Measurements from ENCODE around the gene PLA2G4D.

Gene PLA2G4D

DNA sequence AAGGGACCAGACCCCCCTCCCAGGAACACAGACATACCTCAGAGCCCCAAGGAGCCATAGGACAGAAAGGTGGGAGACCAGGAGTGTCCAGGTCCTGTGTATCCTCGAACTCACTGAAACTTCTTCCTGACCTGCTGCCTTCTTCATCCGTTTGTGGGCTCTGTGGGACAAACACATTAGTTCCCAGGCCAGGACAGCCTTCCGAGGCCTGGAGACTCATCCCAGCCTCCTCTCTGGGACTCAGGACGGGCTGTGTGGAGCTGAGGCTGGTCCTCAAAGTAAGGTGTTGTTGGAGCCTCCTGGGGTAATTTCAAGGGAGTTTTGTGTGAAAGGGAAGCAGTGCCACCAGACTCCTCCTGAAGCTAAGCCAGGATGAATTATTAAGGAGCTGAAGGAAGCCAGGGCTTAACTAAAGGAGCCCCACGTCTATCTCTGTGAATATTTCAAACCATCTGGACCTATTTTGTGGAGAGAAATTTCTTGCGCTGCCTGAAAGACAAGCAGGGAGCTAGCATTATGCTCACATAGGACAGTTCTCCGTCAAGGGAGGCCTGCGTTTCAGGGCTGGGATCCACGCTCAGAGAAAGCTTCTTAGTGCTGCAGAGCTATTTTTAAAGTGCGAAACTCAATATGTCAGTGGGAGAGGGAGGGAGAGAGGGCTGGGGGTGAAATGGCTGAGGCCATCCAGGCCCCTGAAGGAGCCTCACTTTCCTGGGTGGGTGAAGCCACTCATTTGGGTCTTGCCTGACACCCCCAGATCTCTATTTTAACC is 43.7 kb downstream of the PLA2G4D start:
- DNase-seq (ENCODE audit: low spot score) = no peak

DNA sequence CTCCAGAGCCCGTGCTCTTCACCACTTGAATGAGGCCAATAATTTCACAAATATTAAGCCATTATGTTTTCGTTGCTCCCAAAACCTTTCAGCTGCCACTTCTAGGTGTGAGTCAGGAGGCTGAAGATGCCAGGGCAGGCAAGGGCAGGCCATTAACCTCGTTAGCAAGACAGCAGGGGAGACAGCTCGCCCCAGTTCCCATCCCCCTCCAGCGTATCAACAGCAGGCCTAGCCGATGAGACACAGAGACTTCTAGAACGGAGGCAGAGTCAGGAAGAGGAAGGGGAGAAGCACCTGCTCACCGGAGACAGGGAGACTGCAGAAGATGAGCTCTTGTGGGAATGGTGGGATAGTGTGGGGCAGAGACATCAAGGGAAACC is 45.6 kb downstream of the PLA2G4D start:
- DNase-seq (ENCODE audit: low spot score) = no peak

DNA sequence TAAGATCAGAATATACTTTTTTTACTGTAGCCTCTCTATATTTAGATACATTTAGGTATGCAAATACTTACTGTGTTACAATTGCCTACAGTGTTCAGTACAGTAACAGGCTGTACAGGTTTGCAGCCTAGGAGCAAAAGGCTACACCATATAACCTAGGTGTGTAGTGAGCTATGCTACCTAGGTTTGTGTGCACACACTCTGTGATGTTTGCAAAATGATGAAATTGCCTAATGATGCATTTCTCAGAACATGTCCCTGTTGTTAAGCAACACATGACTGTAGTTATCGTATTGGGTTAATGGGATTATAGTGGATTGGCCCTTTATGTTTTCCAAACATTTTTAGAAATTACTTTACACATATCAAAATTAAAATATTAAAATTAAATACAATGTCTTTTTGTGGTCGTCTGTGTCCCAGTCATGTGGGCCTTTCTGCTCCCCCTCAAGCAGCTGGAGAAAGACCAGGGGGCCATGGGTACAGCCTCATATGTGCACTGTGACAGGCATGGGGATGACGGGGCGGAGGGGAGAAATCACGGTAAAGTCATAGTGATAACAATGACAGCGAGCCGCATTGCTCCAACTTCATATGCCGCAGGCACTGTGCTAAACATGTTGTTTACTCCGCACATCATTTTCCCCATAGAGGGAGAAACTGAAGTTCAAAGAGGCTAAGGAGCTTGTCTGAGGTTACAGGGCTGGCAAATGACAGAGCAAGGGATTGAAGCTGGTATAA is 46.1 kb downstream of the PLA2G4D start:
- no peak for DNase-seq (ENCODE audit: low spot score)

DNA sequence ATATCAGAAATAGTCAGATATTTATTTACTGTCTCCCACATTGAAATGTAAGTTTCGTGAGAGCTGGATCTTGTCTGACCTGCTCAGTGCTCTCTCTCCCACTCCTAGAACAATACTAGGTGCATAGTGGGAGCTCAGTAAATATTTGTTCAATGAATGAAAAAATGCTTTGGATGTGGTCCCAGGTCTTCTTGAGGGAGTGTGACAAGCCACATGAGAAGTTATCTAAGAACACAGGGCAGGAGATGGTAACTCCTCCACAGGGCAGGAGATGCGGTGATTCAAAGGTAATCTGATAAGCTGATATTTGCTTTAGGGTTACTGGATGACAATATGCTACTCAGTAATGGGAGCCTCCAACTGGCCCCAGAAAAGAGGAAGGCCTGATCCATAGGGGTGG is 47.8 kb downstream of the PLA2G4D start:
- no peak for DNase-seq (ENCODE audit: low spot score)

DNA sequence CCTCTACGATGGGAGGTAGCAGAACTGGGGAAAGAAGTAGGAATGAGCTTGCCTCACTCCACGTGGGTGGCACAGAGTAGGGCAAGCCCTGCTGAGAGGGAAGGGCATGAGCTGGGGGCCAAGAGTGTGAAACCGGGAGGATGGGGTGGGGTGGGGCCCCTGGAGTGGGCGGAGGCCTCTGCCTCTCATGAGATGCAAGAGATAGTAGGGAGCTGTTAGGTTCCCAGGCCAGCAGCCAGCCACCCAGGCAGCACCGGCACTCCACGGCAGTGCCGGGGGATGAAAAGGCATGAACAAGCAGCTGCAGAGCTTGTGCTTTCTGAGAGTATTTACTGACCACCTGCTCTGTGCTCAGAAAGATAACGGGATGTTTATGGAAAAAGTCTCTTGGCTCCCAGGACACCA is 49.1 kb downstream of the PLA2G4D start:
- DNase-seq (ENCODE audit: low spot score) = no peak

DNA sequence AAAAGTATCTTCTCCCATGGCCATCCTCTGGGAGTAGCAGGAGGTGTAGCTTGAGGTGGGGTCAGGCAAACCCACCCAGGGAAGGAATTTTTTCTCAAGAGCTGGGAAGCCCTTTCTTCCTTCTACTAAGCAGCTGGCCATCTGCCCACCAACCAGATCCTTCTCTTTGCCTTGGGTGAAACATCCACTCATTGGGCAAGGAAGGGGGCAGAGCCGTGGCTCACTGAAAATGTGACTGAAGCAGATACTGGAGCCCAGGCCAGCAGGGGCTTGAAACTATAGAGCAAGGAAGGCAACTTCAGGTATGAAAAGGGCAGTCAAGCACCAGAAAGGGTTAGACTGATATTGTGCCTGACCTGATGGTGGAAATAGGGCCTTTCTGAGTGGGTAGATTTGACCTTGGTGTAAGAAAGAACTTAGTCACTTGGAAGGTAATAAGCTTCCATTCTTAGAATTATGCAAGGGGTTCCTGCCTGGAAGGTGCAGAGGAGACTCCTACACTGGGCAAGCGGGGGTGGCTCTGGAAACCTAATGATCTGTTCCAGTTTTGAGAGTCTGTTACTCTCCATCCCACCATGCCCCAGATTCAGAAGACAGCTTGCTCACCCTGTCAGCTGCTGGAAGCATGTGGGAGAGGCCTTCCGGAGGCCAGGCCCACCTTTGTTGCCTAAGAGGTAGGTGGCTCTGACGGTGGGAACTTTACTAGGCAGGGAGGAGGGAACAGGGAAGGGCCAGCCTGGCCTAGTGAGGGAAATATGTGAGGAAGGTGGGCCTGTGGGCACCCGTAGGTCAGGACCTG is 51.6 kb downstream of the PLA2G4D start:
- no peak for DNase-seq (ENCODE audit: low spot score)

DNA sequence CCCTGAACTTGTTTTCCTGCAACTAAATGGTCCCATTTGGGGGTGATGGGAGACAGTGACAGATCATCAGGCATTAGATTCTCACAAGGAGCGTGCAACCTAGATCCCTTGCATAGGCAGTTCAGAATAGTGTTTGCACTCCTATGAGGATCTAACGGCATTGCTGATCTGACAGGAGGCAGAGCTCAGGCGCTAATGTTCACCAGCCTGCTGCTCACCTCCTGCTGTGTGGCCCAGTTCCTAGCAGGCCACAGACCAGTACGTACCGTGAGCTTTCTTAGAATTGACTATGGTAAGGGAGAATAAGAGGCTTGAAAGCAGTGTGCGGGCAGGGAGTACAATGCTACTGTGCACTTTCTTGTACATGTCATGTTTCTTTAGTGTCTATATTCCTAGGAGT is 56.0 kb downstream of the PLA2G4D start:
- no peak for DNase-seq (ENCODE audit: low spot score)

DNA sequence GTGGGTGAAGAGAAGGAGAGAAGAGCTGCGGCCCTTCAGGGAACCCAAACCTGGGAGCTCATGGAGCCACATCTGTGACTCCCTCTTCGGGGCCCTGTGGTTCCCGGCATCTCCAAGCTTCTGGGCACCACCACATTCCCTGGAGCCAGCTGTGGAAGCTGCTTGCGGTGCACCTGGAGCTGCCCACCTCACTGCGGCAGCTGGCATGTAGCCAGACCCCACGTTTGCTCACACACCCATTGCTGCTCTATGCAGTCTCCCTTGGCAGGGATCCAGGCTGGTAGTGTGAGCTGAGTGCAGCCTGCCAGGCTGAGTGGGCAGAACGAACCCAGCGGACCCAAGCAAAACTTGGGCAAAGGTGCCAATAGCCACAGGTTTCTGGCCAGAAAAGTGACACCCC is 56.7 kb downstream of the PLA2G4D start:
- DNase-seq (ENCODE audit: low spot score) = no peak

DNA sequence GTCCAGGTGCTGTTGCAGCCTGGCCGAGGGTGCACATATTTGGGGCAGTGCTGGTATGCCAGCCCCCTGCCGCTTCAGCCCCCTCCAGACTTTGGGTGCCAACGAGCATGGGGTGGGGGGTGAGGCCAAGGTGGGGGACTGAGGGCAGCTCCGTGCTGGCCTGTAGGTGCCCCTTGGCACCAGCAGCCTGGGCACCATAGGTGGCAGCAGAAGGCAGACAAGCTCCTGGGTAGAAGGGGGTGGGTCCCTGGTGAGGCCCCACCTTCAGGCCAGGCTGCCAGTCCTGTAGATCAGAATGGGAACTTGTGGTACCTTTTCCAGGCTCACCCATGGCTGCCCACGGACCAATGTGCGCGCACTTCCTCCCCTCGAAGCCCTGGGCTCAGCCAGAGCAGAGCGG is 57.4 kb downstream of the PLA2G4D start:
- no peak for DNase-seq (ENCODE audit: low spot score)

DNA sequence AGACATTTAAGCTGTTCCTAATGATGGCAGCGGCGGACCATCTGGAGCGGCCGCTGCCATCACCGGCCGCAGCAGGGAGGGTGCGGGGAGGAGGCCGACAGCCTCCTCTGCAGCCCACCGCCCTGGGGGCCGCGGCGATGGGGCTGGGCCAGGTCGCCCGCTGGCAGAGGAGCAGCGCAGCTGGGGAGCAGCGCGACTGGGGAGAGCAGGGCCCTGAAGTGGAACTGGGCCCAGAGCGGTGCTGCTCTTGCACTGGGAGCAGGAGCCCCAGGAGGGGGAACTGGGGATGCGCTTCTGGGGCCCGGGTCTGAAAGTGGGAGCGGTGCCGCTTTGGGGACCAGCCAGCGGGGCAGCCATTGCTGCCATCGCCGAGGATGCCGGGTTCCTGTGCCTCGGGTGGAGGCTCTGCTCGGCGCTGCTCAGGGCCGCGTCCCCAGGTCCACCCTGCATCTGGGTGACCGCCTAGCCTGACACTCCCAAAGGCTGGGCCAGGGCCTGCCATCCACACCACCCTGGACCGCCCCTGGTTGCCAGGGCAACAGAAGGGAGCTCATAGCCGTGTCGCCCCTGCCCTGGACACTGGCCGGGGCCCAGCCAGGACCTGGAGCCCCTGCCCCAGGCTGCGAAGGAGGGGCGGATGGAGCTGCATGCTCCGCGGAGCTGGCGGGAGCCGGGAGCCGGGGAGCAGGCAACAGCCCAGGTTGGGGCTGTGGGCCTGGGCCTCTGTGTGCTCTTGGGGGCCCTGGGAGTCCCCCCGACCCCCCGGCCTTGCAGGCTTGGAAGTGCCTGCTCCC is 58.1 kb downstream of the PLA2G4D start:
- DNase-seq (ENCODE audit: low spot score) = no peak

DNA sequence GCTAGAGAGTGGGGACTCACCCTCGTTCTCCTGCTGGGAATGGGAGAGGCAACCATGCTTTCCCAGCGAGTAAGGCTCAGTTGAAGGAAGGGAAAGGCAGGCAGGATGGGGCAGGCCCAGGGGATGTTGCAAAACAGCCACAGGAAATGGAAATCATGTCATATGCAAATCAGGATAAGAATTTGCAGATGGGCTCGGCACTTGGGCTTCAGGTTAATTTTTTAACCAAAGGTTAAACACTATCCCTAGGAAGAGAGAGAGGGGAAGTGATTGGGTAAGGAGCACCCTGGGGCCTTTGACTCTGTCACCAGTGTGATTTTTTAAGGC is 59.0 kb downstream of the PLA2G4D start:
- DNase-seq (ENCODE audit: low spot score) = no peak

DNA sequence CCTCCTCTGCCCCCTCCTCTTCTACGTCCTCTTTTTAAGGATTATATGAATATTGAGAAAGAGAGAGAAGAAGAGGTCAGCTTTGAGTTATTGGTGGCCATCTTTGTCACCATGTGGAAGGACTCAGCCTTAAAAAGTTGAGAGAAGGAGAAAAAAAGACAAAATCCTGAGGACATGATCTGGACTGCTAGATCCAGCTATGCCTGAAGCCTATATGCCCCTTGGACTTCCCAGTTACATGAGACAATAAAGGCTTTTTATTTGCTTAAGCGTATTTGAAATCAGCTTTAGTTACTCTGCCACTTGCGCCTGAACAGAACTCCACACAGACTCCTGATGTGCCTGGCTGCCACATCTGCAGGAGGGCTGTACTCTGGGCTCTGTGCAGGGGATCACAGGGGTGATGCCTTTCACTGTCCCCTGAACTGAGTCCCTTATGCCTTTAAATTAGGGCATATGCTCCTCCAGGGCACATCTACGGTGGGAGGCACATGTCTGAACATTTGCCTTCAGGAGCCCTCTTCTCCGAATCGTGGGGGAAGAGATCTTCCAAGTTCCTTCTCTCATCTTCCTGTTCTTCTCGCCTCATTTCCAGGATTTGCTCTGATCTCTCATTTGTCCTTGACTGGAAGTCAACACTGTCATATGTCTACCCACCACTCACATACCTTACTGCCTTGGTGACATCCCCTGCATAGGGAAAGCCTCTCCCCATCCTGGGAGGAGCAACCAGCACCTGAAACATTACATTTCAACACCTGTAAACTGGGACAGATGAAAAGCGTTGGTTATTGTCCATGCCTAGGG is 59.5 kb downstream of the PLA2G4D start:
- DNase-seq (ENCODE audit: low spot score) = no peak

DNA sequence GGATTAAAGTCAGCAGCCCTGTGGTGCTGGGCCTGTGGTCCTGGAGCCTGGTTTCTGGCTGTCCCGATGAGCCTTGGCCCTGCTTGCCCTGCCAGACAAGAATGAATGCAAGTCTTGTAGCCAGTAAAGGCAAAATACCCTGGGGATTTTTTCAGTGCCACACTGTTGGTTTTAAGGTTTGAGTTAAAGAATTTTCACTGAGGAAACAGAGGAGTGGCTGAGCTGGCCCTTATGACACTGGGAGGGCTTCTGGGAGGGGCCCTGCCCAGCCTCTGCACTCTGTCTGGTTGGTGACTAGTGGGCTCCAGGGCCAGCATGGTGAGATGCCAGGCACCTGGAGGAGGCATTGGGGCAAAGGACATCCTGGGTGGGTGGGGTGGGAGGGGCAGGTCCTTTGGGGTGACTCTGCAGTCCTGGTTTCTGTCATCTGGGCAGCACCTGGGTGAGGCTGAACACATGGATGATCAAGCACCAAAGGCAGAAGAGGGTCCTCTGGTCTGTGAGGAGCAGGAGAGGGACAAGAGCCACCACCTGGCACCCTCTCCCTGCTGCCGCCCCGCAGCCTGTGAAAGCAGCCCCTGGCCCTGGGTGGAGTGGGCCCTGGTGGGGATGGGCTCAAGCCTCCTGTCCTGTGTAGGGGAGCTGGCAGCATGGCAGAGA is 61.0 kb downstream of the PLA2G4D start:
- no peak for DNase-seq (ENCODE audit: low spot score)

DNA sequence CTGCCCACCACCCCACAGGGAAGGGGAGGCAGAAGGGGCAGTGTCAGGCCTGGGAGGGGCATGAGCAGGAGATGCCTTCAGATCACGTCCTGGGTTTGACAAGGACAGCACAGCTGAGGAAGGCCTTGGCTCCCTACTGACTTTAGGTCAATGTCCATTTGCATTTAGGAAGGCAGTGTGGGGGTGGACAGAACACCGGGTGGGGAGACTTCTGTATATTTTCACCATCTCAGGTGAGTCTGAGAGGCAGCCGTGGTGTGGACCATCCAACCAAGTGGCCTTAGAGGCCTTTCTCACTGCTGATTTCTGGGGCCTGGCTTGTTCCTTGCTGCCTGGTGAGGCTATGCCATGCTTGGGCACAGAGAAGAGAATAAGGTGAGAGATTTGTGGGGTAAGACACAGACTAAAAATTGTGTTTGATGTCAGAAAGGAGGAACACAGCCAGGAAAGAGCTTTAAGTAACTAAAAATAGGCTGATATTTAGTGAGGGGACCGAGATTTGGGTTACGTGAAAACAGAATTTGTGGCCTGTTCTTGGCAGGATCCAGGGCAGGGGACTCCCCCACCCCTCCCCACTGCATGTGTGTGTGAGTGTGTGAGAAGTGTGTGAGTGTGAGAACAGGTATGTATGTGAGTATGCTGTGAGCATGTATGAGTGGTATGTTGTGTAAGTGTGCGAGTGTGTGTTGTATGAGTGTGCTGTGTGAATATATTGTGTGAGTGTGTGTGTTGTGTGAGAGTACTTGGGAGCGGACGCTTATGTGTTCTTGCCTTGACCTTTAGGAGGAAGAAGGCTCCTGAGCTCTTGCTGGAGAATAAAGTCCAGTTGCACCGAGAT is 61.8 kb downstream of the PLA2G4D start:
- DNase-seq (ENCODE audit: low spot score) = no peak

DNA sequence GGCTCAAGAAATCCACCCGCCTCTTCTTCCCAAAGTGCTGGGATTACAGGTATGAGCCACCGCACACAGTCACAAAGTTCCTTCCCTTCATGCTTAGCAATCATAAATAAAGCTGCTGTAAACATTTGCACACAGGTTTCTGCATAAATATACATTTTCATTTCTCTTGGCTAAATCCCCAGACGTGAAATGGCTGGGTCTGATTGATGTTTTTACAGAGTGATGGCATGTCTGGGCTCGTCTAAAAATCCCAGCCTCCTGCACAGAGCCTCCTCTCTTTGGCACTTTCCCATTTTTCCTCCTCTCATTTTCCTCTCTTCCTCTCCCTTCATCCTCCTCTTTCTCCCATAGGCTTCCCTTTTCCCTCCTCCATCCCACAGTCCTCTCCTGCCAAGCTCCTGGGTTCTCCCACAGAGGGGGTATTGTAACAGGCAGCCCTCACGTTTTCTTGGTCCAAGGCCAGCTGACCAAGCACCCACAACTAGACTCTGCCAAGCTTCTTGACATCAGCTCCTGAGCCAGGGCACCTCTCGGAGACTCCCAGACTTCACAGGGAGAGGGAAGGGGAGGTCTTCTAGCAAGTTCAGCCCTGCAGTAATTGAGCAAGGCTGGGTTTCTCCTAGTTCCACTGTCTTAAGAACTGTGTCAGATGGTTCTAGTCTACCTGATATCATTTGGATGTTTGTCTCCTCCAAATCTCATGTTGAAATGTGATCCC is 63.0 kb downstream of the PLA2G4D start:
- DNase-seq (ENCODE audit: low spot score) = no peak

DNA sequence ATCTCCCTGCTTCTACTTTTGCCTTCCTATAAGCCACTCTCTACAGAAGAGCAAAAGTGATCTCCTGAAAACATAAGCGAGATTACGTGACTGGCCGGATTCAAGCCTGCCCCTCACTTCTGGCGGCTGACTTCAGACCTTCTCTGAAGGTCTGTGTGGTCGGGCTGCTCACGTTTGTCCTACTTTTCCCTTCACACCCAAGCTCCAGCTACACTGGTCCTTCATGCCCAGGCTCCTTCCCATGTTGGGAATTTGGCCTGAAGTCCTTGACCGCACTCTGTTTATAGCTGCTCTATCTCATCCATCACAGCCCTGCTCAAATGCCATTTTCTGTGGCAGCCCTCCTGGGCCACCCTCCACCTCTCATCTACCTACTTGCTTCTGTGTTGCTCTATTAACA is 66.8 kb downstream of the PLA2G4D start:
- DNase-seq (ENCODE audit: low spot score) = no peak

DNA sequence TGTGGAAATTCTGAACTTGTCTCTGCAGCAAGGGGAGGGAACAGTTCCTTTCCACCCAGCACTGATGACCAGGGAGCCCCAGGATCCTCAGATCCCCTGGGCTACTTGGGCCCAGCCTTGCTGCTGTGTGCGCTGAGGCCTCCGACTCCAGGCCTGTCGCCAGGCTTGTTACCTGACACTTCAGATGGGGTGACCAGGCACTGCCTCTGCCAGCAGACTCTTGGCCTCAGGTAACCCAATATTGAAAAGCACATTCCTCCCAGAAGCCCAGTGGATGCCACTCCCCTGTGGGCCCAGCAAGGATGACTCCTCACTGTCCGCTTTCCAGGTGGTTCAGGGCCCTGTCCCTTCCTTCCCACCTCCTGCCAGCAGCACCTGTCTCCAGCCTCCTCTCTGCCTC is 70.1 kb downstream of the PLA2G4D start:
- DNase-seq (ENCODE audit: low spot score) = no peak

DNA sequence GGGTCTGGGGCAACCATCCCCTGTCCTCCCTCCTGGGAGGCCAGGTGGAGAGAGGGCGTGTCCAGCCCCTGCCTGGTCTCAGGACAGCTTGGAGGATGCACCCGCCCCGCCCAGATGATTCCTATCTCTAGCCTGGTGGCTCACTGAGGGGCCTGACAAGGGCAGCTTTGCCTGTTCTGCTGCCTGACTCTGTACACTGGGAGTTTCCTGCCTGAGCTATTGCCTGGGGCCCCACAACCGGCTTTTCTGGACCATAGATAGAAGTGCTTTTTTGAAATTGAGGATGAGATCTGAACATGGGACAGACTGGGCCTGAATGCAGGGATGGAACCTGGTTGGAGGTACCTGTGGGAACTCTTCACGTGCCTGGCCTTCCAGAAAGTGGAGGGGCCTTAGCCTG is 72.8 kb downstream of the PLA2G4D start:
- DNase-seq (ENCODE audit: low spot score) = no peak

DNA sequence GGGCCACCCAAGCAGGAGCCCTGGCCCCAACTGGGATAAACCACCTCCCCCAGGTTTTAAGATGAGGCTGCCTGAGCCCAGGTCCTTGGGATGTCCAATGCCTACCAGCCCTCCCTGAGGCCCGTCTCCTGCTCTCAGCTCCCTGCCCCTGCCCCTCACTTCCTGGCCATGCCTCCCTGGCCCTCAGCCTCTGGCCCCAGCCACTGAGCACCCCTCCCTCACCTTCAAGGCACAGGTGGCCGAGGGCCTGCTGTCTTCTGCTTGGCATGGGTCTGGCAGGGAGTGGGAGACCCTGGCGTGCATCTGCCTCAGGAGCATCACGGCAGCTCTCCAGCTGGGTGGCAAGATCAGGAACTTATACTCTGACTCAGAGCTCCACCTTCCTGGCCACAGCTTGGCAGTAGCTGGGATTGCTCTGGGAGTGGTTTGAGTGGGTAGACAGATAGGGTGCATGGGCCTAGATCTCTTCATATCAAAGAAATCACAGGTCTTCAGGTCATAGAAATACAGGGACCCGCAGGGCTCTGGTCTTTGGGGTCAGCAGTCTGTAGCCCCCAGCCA is 73.6 kb downstream of the PLA2G4D start, which contains the start of gene PLA2G4E:
Gene PLA2G4E, minus strand, starts transcription at position 330 of the 561 bp plus-strand sequence. Its CDS starts 12 bp downstream, at position 318.
- DNase-seq (ENCODE audit: low spot score) = no peak
